ENCODE measurements around the gene TMC7.

The TMC7 gene

DNA sequence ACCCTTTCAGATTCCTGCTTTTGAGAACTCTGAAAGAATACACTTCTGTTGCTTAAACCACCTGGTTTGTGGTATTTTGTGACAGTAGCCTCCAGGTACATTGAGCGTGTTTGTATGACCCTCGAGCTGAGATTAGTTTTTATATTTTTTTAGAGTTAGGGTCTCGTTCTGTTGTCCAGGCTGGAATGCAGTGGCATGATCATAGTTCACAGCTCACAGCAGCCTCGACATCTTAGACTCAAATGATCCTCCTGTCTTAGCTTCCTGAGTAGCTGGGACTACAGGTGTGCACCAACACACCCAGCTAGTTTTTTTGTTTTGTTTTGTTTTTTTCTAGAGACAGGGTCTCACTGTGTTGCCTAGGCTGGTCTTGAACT, 125.5 kb downstream of the TMC7 start:
- DNase-seq (ENCODE audit: low read depth, low spot score), result no peak
- H3K27ac ChIP-seq, result no peak overlapping the region
- H3K9ac ChIP-seq (ENCODE audit: insufficient read length), result no peak overlapping the region
- no peaks in the 10 kb centered on the region for H3K36me3 ChIP-seq (ENCODE audit: insufficient read depth, low read length)
- no peaks in the 10 kb centered on the region for H3K9me3 ChIP-seq (ENCODE audit: low read depth, low read length)
- TF ChIP-seq EZH2 (IDR thresholded peaks at IDR 0.05) (no peak), FOXP2 (optimal IDR thresholded peaks at IDR 0.05; ENCODE audit: control extremely low read depth, extremely low read length, insufficient read depth) (no peak), POLR2AphosphoS5 (IDR thresholded peaks at IDR 0.05; ENCODE audit: borderline replicate concordance, low read depth, low read length) (no peak)
- H3K4me3 ChIP-seq, result no peak overlapping the region

DNA sequence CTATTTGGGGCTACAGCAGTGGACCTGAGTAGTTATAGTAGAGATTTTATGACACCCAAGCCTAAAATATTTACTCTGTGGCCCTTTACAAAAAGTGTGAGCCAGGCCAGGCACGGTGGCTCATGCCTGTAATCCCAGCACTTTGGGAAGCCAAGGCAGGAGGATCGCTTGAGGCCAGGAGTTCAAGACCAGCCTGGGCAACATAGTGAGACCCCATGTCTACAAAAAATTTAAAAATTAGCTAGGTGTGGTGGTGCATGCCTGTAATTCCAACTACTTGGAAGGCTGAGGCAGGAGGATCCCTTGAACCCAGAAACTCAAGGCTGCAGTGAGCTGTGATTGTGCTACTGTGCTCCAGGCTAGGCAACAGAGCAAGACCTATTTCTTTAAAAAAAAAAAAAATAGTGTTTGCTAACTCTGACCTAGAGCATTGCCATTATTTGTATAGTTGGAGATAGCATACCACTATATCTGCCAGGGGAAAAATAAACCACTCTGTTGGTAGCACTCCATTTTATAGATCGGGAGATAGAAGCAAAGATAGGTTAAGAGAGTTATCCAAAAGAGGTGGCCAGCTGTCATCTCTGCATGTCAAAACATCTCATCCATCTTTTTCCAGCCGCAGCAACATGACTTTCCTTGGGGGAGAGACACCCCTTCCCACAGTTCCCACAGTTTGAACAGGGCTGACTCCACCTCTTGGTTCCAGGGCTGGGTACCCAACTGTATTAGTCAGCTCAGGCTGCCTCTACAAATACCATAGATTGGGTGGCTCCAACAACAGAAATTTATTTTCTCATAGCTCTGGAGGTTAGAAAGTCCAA, 127.0 kb downstream of the TMC7 start:
- no peak overlapping the region for H3K4me3 ChIP-seq
- no peaks in the 10 kb centered on the region for H3K36me3 ChIP-seq (ENCODE audit: insufficient read depth, low read length)
- TF ChIP-seq POLR2AphosphoS5 (IDR thresholded peaks at IDR 0.05; ENCODE audit: borderline replicate concordance, low read depth, low read length) (no peak), FOXP2 (optimal IDR thresholded peaks at IDR 0.05; ENCODE audit: control extremely low read depth, extremely low read length, insufficient read depth) (no peak), EZH2 (IDR thresholded peaks at IDR 0.05) (no peak)
- H3K27ac ChIP-seq, result no peak overlapping the region
- H3K9me3 ChIP-seq (ENCODE audit: low read depth, low read length), result no peaks in the 10 kb centered on the region
- no peak for DNase-seq (ENCODE audit: low read depth, low spot score)
- no peak overlapping the region for H3K9ac ChIP-seq (ENCODE audit: insufficient read length)

DNA sequence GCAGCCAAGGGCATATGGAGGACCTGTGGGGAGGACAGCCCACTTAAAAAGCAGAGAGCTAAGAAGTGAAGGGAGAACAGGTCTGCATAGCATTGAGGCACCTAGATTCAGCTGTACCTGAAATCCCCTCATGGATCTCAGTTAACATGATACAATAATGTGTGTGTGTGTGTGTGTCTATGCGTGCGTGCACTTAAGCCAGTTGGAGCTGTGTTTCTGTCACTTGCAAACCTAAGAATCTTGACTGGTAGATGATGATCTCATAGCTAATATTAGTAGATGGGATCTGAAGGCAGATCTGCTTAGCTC, 128.3 kb downstream of the TMC7 start:
- no peak for DNase-seq (ENCODE audit: low read depth, low spot score)
- Histone ChIP-seq H3K9me3 (ENCODE audit: low read depth, low read length) (no peaks in the 10 kb centered on the region), H3K9ac (ENCODE audit: insufficient read length) (no peak overlapping the region), H3K4me3 (no peak overlapping the region), H3K27ac (no peak overlapping the region), H3K36me3 (ENCODE audit: insufficient read depth, low read length) (no peaks in the 10 kb centered on the region)
- TF ChIP-seq EZH2 (IDR thresholded peaks at IDR 0.05) (no peak), POLR2AphosphoS5 (IDR thresholded peaks at IDR 0.05; ENCODE audit: borderline replicate concordance, low read depth, low read length) (no peak), FOXP2 (optimal IDR thresholded peaks at IDR 0.05; ENCODE audit: control extremely low read depth, extremely low read length, insufficient read depth) (no peak)

Measured in SK-N-MC (cell line).